NCI-H345 treated with DMSO at 0.1 percent for 48 hours (cell line): Measurements from ENCODE around the gene PPP1R11.
"Not testable (repeated sequence)": the region's sequence is repeated elsewhere in the genome, so short reads cannot be mapped to it uniquely, and the experiment has no call there.

ENCODE experiments used
- DNase-seq: peaks from one replicate; lab custom pipeline; 2025; ENCODE audit not compliant: unreplicated experiment; lab: John Stamatoyannopoulos, UW

Gene PPP1R11

GRCh38 chr6:30066577-30067459 is at the start of gene PPP1R11:
PPP1R11 (plus strand) TSS chr6:30067198; CDS start chr6:30067411, 213 bp downstream.
- peak; percentile 96 for DNase-seq

GRCh38 chr6:30019819-30020218 is 47.2 kb upstream of the PPP1R11 start:
- no peak for DNase-seq

GRCh38 chr6:30020626-30021025 is 46.4 kb upstream of the PPP1R11 start:
- no peak for DNase-seq

GRCh38 chr6:30022189-30022588 is 44.8 kb upstream of the PPP1R11 start:
- no peak for DNase-seq

GRCh38 chr6:30022712-30023111 is 44.3 kb upstream of the PPP1R11 start:
- not testable (repeated sequence) for DNase-seq

GRCh38 chr6:30025186-30025585 is 41.8 kb upstream of the PPP1R11 start:
- no peak for DNase-seq

- no peak for DNase-seq
These were observed 37.4 kb upstream of the PPP1R11 start for GRCh38 chr6:30029588-30029987.

- DNase-seq = no peak
These were observed 35.6 kb upstream of the PPP1R11 start for GRCh38 chr6:30031381-30031780.

- DNase-seq = not testable (repeated sequence)
These were observed 33.6 kb upstream of the PPP1R11 start for GRCh38 chr6:30033440-30033839.

GRCh38 chr6:30035784-30036183 is 31.2 kb upstream of the PPP1R11 start:
- DNase-seq = no peak

- no peak for DNase-seq
These were observed 29.7 kb upstream of the PPP1R11 start for GRCh38 chr6:30037182-30037788.

- no peak for DNase-seq
These were observed 25.8 kb upstream of the PPP1R11 start for GRCh38 chr6:30041221-30041620.

GRCh38 chr6:30041821-30042220 is 25.2 kb upstream of the PPP1R11 start:
- no peak for DNase-seq

- no peak for DNase-seq
These were observed 24.5 kb upstream of the PPP1R11 start for GRCh38 chr6:30042476-30042875.

- no peak for DNase-seq
These were observed 24.1 kb upstream of the PPP1R11 start for GRCh38 chr6:30042914-30043313.

- DNase-seq = no peak
These were observed 23.3 kb upstream of the PPP1R11 start for GRCh38 chr6:30043744-30044143.

- DNase-seq = no peak
These were observed 22.4 kb upstream of the PPP1R11 start for GRCh38 chr6:30044630-30045029.

- DNase-seq = no peak
These were observed 19.8 kb upstream of the PPP1R11 start for GRCh38 chr6:30047220-30047619.

GRCh38 chr6:30053682-30054081 is 13.3 kb upstream of the PPP1R11 start:
- no peak for DNase-seq

- DNase-seq = no peak
These were observed 11.5 kb upstream of the PPP1R11 start for GRCh38 chr6:30055513-30055912.

- no peak for DNase-seq
These were observed 6.3 kb upstream of the PPP1R11 start for GRCh38 chr6:30060606-30061091.
